Right ventricle myocardium superior (tissue), 1 donor: Measurements from ENCODE around the gene PAPOLG. TPM values are rescaled to one million over a fixed set of nuclear protein-coding genes. Genes with fewer than 3 reads are reported as not detected.

Experiments used
- ATAC-seq: fragments of 200-7000 bp; cut with Tn5 transposase; one replicate; pipeline ENCODE4 v1.9.1; 2020; ENCODE audit warnings: mild to moderate bottlenecking; ENCODE audit not compliant: poor library complexity
- DNase-seq: peaks from one replicate; pipeline ENCODE4 v3.0.0-alpha.2; 2020
- intact Hi-C: fragments of 100-400 bp; cut with DNase I; formaldehyde crosslinking; loops from one replicate; pipeline ENCODE4 v1.11.2; 2022
- total RNA-seq: library from RNA; stranded (reverse); fragmentation: NEBNext Ultra II Directional; extraction: Animal tissue kit (Norgen Biotek cat#: 25700); gene quantifications from one replicate; pipeline ENCODE4 v1.2.1, GENCODE V29; 2021
- donor health status: DM: no; HTN: yes; CAD: no; lungs with severe emphysema.

PAPOLG gene
- total RNA-seq, 1 donor from 2014 or later = 6.6 TPM

DNA sequence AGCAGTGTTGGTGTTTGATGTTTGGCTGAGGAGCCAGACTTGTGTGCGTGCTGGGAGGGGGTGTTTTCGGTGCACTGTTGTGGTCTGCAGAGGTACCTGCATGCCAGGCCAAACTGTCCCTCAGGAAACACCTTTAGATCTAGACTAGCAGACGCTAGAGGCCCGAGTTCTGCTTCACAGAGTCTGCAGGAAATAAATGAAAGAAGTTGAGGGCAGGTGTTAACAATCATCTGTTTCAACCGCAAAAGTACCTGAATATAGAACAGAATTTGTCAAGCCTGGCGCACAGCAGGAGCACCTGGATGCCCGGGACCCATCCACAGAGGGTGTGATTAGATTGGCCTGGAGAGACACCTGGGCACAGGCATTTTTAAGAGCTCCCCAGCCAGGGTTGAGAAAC, 84.8 kb downstream of the PAPOLG start:
- intact Hi-C loops = no loop called here
- DNase-seq = no peak

DNA sequence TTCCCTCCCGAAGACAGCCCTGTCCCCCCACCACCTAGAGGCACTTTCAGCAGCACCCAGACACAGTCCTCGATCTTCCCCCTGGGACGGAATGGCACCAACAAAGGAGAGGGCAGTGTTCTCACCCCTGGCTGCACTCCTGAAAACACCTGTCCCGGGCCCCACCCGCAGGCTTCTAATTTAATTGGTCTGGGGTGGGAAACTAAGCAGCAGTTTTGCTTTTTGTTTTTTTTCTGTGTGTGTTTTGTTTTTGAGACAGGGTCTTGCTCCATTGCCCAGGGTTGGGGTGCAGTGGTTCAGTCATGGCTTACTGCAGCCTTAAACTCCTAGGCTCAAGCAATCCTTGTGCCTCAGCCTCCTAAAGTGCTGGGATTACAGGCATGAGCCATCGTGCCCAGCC, 86.9 kb downstream of the PAPOLG start:
- no peak for ATAC-seq
- DNase-seq = no peak
- intact Hi-C loops = no loop called here

More for the DNA sequence above, 84.8 kb downstream of the PAPOLG start:
- ATAC-seq = no peak

DNA sequence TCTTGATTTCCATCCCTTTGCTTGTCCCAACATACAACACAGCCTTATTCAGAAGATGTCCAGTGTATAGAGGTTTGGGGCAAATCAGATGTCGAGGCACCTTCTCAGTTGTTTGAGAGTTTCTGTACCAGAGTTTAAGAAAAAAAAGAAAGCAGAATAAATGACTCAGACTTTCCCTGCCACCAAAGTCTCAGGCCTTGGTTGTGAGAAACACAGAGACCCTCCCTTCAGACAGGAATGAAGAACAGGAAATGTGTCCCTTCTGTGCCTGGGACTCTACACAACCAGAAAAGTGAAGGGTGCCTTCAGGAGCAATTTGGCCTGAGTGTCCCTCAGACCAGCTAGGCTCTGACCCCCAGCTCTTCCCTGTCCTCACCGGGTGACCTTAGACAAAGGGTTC, 88.0 kb downstream of the PAPOLG start:
- intact Hi-C loops = no loop called here
- no peak for ATAC-seq
- DNase-seq = no peak

DNA sequence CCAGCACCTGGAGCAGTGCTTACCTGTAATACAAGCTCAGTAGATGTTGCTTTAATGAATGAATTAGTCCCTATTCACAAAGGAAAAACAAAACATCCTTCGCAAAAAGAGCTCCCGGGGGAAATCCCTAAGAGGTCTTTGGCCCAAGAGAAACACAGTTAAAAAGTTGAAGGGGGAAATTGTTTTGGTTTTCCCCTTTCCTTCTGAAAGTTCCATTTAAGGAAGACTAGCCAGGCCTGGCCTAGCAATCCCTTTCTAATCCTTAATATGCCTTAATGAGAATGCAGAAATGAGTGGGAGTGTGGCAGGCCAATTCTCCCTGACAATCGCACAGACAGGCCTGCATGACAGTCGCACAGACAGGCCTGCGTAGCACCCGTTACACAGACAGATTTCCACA, 91.8 kb downstream of the PAPOLG start:
- ATAC-seq = no peak
- DNase-seq = no peak
- intact Hi-C loops = no loop called here

Other genes with a start within 250 kb of the PAPOLG start
- 31.6 TPM for gene BCL11A, start 202.6 kb upstream of the PAPOLG start, total RNA-seq
- gene REL, start 125.3 kb downstream of the PAPOLG start, total RNA-seq = 4.4 TPM